H1 (cell line): ENCODE results near the gene TRPV4. TPM values are rescaled to one million over a fixed set of nuclear protein-coding genes. Genes with fewer than 3 reads are reported as not detected.

Experiments used
- CTCF ChIA-PET: fragments of 300-600 bp; sonication (Branson Sonifier 250); formaldehyde crosslinking; loops from one replicate; lab custom pipeline; 2021; ENCODE audit not compliant: partially characterized antibody; lab: Charles Lee
- POLR2A ChIA-PET: fragments of 300-600 bp; sonication (Branson Sonifier 250); formaldehyde crosslinking; loops from one replicate; lab custom pipeline; 2021; ENCODE audit warnings: inconsistent platforms; ENCODE audit not compliant: partially characterized antibody; lab: Charles Lee
- DNase-seq, 2 experiments: peaks; one replicate each; pipeline versions ENCODE4 v3.0.0 to v3.0.0-alpha.2; 2010 to 2022; ENCODE audit warnings: low spot score in 2 of 2, low read depth in 1 of 2, mixed read lengths in 1 of 2
- FAIRE-seq: peaks from 2 replicates; lab custom pipeline; 2011; peaks lifted over from hg19 to GRCh38; lab: Jason Lieb, UNC
- H2AFZ ChIP-seq: 2 replicates; pipeline ENCODE4 v1.8.1; 2012; ENCODE audit warnings: low read length, inconsistent platforms
- H2AK5ac ChIP-seq: 2 replicates; pipeline ENCODE4 v1.6.1; 2013; ENCODE audit warnings: low read depth, low read length
- H2BK120ac ChIP-seq: replicated peaks from 2 replicates; pipeline ENCODE3; 2013; ENCODE audit warnings: low read depth, low read length, inconsistent platforms
- H2BK12ac ChIP-seq: 2 replicates; pipeline ENCODE4 v1.6.1; 2013; ENCODE audit warnings: low read depth, low read length
- H2BK15ac ChIP-seq: 2 replicates; pipeline ENCODE4 v1.6.1; 2013; ENCODE audit warnings: low read length
- H2BK20ac ChIP-seq: 2 replicates; pipeline ENCODE4 v1.6.1; 2013; ENCODE audit warnings: low read length
- H2BK5ac ChIP-seq: 2 replicates; pipeline ENCODE4 v1.6.1; 2013; ENCODE audit warnings: low read depth, low read length
- H3K14ac ChIP-seq: 2 replicates; pipeline ENCODE4 v1.6.1; 2013; ENCODE audit warnings: inconsistent platforms; ENCODE audit not compliant: insufficient read length
- H3K18ac ChIP-seq: 2 replicates; pipeline ENCODE4 v1.6.1; 2013; ENCODE audit warnings: low read length; ENCODE audit errors: extremely low read depth
- H3K23ac ChIP-seq: 2 replicates; pipeline ENCODE4 v1.6.1; 2013; ENCODE audit warnings: inconsistent platforms; ENCODE audit not compliant: insufficient read length
- H3K23me2 ChIP-seq: 2 replicates; pipeline ENCODE4 v1.6.1; 2013; ENCODE audit warnings: low read depth, low read length
- H3K27ac ChIP-seq: 2 replicates; pipeline ENCODE4 v1.6.1; 2011; ENCODE audit warnings: low read depth, low read length, inconsistent platforms
- H3K27me3 ChIP-seq, 4 experiments: replicated peaks in 1 of 4; 1 replicate in 1 of 4; 2 replicates in 3 of 4; pipeline versions ENCODE4 v1.6.1 to v1.8.1; 2011 to 2013; ENCODE audit warnings: low read length in 3 of 4, mild to moderate bottlenecking in 3 of 4, inconsistent platforms in 2 of 4, mixed read lengths in 2 of 4, moderate library complexity in 1 of 4; ENCODE audit not compliant: control insufficient read depth in 3 of 4, insufficient read depth in 3 of 4; ENCODE audit errors: extremely low read depth in 1 of 4
- H3K36me3 ChIP-seq, 4 experiments: 2 replicates each; pipeline versions ENCODE4 v1.6.1 to v1.8.1; 2011 to 2013; ENCODE audit warnings: mild to moderate bottlenecking in 4 of 4, low read length in 3 of 4, moderate library complexity in 2 of 4, control low read depth in 1 of 4, inconsistent platforms in 1 of 4; ENCODE audit not compliant: insufficient read depth in 4 of 4, control insufficient read depth in 2 of 4
- H3K4ac ChIP-seq: replicated peaks from 2 replicates; pipeline ENCODE3; 2013; ENCODE audit warnings: low read length, low read depth, mixed read lengths, inconsistent platforms; ENCODE audit not compliant: insufficient read length
- H3K4me1 ChIP-seq, 4 experiments: replicated peaks in 1 of 4; 1 replicate in 1 of 4; 2 replicates in 3 of 4; pipeline versions ENCODE4 v1.6.1 to v1.8.1; 2011 to 2013; ENCODE audit warnings: low read length in 3 of 4, inconsistent platforms in 2 of 4, mixed read lengths in 1 of 4; ENCODE audit not compliant: insufficient read depth in 4 of 4, control insufficient read depth in 3 of 4
- H3K4me2 ChIP-seq, 2 experiments: 2 replicates each; pipeline versions ENCODE4 v1.6.1 to v1.8.1; 2011 to 2013; ENCODE audit warnings: low read depth in 2 of 2, low read length in 2 of 2, control low read depth in 1 of 2, inconsistent platforms in 1 of 2, mild to moderate bottlenecking in 1 of 2; ENCODE audit not compliant: insufficient read depth in 1 of 2
- H3K4me3 ChIP-seq, 4 experiments: fragments of 200-600, 300-600 bp in 1 of 4; sonication (generic), shearing (Covaris generic), sonication (Bioruptor Twin) in 1 of 4; 2 replicates each; pipeline versions ENCODE4 v1.5.1 to v1.8.1; 2011 to 2016; ENCODE audit warnings: low read length in 4 of 4, low read depth in 3 of 4, control low read depth in 2 of 4, inconsistent platforms in 2 of 4, mild to moderate bottlenecking in 2 of 4, mixed read lengths in 1 of 4, moderate library complexity in 1 of 4; ENCODE audit not compliant: insufficient read depth in 2 of 4; ENCODE audit errors: extremely low read depth in 1 of 4
- H3K56ac ChIP-seq: replicated peaks from 2 replicates; pipeline ENCODE3; 2013; ENCODE audit warnings: low read depth, mild to moderate bottlenecking, mixed read lengths, low read length, inconsistent platforms; ENCODE audit not compliant: insufficient read length
- H3K79me1 ChIP-seq: 2 replicates; pipeline ENCODE4 v1.6.1; 2013; ENCODE audit warnings: low read depth, low read length, control low read depth
- H3K79me2 ChIP-seq, 2 experiments: 2 replicates each; pipeline versions ENCODE4 v1.6.1 to v1.8.1; 2012 to 2013; ENCODE audit warnings: low read length in 2 of 2, mild to moderate bottlenecking in 2 of 2, inconsistent platforms in 1 of 2; ENCODE audit not compliant: insufficient read depth in 2 of 2, control insufficient read depth in 1 of 2
- H3K9ac ChIP-seq, 4 experiments: replicated peaks in 1 of 4; 1 replicate in 1 of 4; 2 replicates in 3 of 4; pipeline versions ENCODE4 v1.6.1 to v1.8.1; 2011 to 2013; ENCODE audit warnings: low read depth in 3 of 4, low read length in 3 of 4, control low read depth in 2 of 4, mild to moderate bottlenecking in 2 of 4, moderate library complexity in 2 of 4, inconsistent platforms in 1 of 4; ENCODE audit errors: extremely low read depth in 1 of 4
- H3K9me3 ChIP-seq, 2 experiments: 2 replicates each; pipeline versions ENCODE4 v1.6.1 to v1.8.1; 2012 to 2013; ENCODE audit warnings: mild to moderate bottlenecking in 2 of 2, moderate library complexity in 2 of 2, control low read depth in 1 of 2, inconsistent platforms in 1 of 2, low read depth in 1 of 2, low read length in 1 of 2, mixed read lengths in 1 of 2; ENCODE audit not compliant: insufficient read depth in 2 of 2
- H4K20me1 ChIP-seq, 2 experiments: replicated peaks in 1 of 2; 2 replicates each; pipeline versions ENCODE3 to v1.8.1; 2011 to 2013; ENCODE audit warnings: inconsistent platforms in 2 of 2, low read length in 2 of 2, mild to moderate bottlenecking in 1 of 2; ENCODE audit not compliant: insufficient read depth in 2 of 2, control insufficient read depth in 1 of 2
- H4K5ac ChIP-seq: 2 replicates; pipeline ENCODE4 v1.6.1; 2013; ENCODE audit warnings: low read length, low read depth, mixed read lengths, inconsistent platforms; ENCODE audit not compliant: insufficient read length
- H4K8ac ChIP-seq: 2 replicates; pipeline ENCODE4 v1.8.0; 2013; ENCODE audit warnings: mild to moderate bottlenecking, moderate library complexity, low read length, inconsistent platforms; ENCODE audit not compliant: insufficient read depth; ENCODE audit errors: extremely low read depth
- H4K91ac ChIP-seq: replicated peaks from 2 replicates; pipeline ENCODE3; 2013; ENCODE audit warnings: low read length, mixed read lengths, inconsistent platforms; ENCODE audit not compliant: insufficient read length
- ATF3 ChIP-seq: IDR thresholded peaks from 2 replicates; pipeline ENCODE4 v1.6.1; 2011; ENCODE audit warnings: low read depth, mild to moderate bottlenecking, low read length; ENCODE audit not compliant: insufficient read depth
- BRCA1 ChIP-seq: IDR thresholded peaks from 2 replicates; pipeline ENCODE4 v1.6.1; 2012; ENCODE audit warnings: low read depth, low read length, improper control_type of control experiment
- CREB1 ChIP-seq: IDR thresholded peaks from 2 replicates; pipeline ENCODE4 v1.6.1; 2012; ENCODE audit warnings: inconsistent platforms
- EP300 ChIP-seq, 2 experiments: IDR thresholded peaks; 1 replicate in 1 of 2; 2 replicates in 1 of 2; pipeline ENCODE4 v1.6.1; 2011 to 2012; ENCODE audit warnings: low read depth in 2 of 2, low read length in 2 of 2, mild to moderate bottlenecking in 2 of 2, borderline replicate concordance in 1 of 2, inconsistent platforms in 1 of 2, moderate library complexity in 1 of 2
- GABPA ChIP-seq: IDR thresholded peaks from 2 replicates; pipeline ENCODE4 v1.6.1; 2011; ENCODE audit warnings: mild to moderate bottlenecking, low read length, moderate library complexity, borderline replicate concordance; ENCODE audit not compliant: insufficient read depth
- JUND ChIP-seq: IDR thresholded peaks from 2 replicates; pipeline ENCODE4 v1.6.1; 2011; ENCODE audit warnings: mild to moderate bottlenecking, improper control_type of control experiment, low read length
- MAX ChIP-seq: IDR thresholded peaks from 2 replicates; pipeline ENCODE4 v1.6.1; 2012; ENCODE audit warnings: inconsistent platforms
- PHF8 ChIP-seq: fragments of 200-600 bp; sonication (generic); conservative IDR thresholded peaks from 2 replicates; pipeline ENCODE4 v1.7.1; 2012; ENCODE audit warnings: low read depth, mild to moderate bottlenecking, inconsistent platforms, low read length, moderate library complexity
- RAD21 ChIP-seq, 2 experiments: IDR thresholded peaks in 1 of 2; conservative IDR thresholded peaks in 1 of 2; 2 replicates each; pipeline ENCODE4 v1.6.1; 2011; ENCODE audit warnings: low read depth in 2 of 2, low read length in 2 of 2, improper control_type of control experiment in 1 of 2, inconsistent platforms in 1 of 2, mild to moderate bottlenecking in 1 of 2, moderate library complexity in 1 of 2
- RNF2 ChIP-seq: fragments of 200-900, 300-1000 bp; sonication (generic); IDR thresholded peaks from 2 replicates; pipeline ENCODE4 v1.7.1; 2016; ENCODE audit warnings: borderline replicate concordance, low read depth, mild to moderate bottlenecking, antibody characterized with exemption, low read length; ENCODE audit not compliant: poor library complexity, severe bottlenecking; ENCODE audit errors: missing control alignments
- SRF ChIP-seq: IDR thresholded peaks from 2 replicates; pipeline ENCODE4 v1.6.1; 2011; ENCODE audit warnings: mild to moderate bottlenecking, low read depth, low read length, moderate library complexity
- TAF1 ChIP-seq: IDR thresholded peaks from 2 replicates; pipeline ENCODE4 v1.6.1; 2011; ENCODE audit warnings: mild to moderate bottlenecking, low read depth, low read length
- TEAD4 ChIP-seq: IDR thresholded peaks from 2 replicates; pipeline ENCODE4 v1.6.1; 2012; ENCODE audit warnings: low read depth, low read length, inconsistent platforms, mixed read lengths
- WGBS, 2 experiments: shearing (Covaris generic) in 1 of 2; methylation state at CpG; one replicate each; pipeline versions ENCODE4 v1.1.6 to v1.1.7; 2013 to 2015; ENCODE audit warnings: low lambda C conversion rate in 2 of 2, mixed read lengths in 2 of 2, inconsistent platforms in 1 of 2, low coverage in 1 of 2, missing lambda C conversion rate in 1 of 2; ENCODE audit not compliant: insufficient replicate concordance in 2 of 2, insufficient coverage in 1 of 2, insufficient read length in 1 of 2; ENCODE audit errors: extremely low coverage in 1 of 2, missing lambda C conversion rate in 1 of 2; 5-methylcytosine and 5-hydroxymethylcytosine counted together
- polyA plus RNA-seq, 7 experiments: library from polyadenylated mRNA; depleted of rRNA in 3 of 7; stranded (reverse) in 5 of 7; unstranded in 2 of 7; fragments of >200 nt in 5 of 7; fragments of 200-250 nt in 2 of 7; gene quantifications; 1 replicate in 5 of 7; 2 replicates in 1 of 7; 4 replicates in 1 of 7; pipeline versions ENCODE4 v1.2.1 to v1.2.3, GENCODE V29; 2011 to 2013; ENCODE audit warnings: missing spikeins in 2 of 7, mixed read lengths in 2 of 7
- total RNA-seq: library from RNA; stranded (reverse); fragmentation: NEBNext Ultra II Directional; extraction: Animal tissue kit (Norgen Biotek cat#: 25700); gene quantifications from 2 replicates; pipeline ENCODE4 v1.2.1, GENCODE V29; 2021

TRPV4 gene
- total and polyA plus RNA-seq, 2 of the 8 experiments (the other 6 are each of a cell fraction or from before 2014, with no cell fraction given): 2.1 to 6.2 TPM

GRCh38 chr12:109873653-109874052, 40.5 kb upstream of the TRPV4 start:
- no peak overlapping the region for H2BK120ac ChIP-seq
- no peaks in the 10 kb centered on the region for H3K23me2 ChIP-seq
- no peak overlapping the region for H2BK15ac ChIP-seq
- no peak overlapping the region for H2BK12ac ChIP-seq
- no peak overlapping the region for H3K23ac ChIP-seq
- no peak overlapping the region for H3K56ac ChIP-seq
- DNase-seq: no peak
- no peak overlapping the region for H4K91ac ChIP-seq
- H3K36me3 ChIP-seq: no peaks in the 10 kb centered on the region
- H2BK5ac ChIP-seq: no peak overlapping the region
- no peaks in the 10 kb centered on the region for H3K27me3 ChIP-seq
- ChIA-PET CTCF (interaction anchor here (1.0 to 5.0 kb wide), 3 partner anchors 14 to 37 kb away, joined by 3 to 27 read pairs (median 4); no protein-coding TSS in a partner anchor), POLR2A (no interaction called here)
- H2AK5ac ChIP-seq: no peak overlapping the region
- H3K14ac ChIP-seq: no peak overlapping the region
- H3K4ac ChIP-seq: no peak overlapping the region
- no peak overlapping the region for H3K18ac ChIP-seq
- no peak overlapping the region for H3K9ac ChIP-seq
- no peak overlapping the region for H3K27ac ChIP-seq
- FAIRE-seq: no peak
- 88% methylated on average over 6 of the region's 6 CpGs; no CpG with 5 or more reads in 1 of the 2 experiments for WGBS, 2 experiments
- H3K79me1 ChIP-seq: peaks cover 8% of the 10 kb centered on the region; the same call in 1 of the 2 replicates
- H4K20me1 ChIP-seq: peaks cover 3 to 7% of the 10 kb centered on the region in 2 experiments
- no peak overlapping the region for H2BK20ac ChIP-seq
- H4K8ac ChIP-seq: no peak overlapping the region
- no peak overlapping the region for H3K4me2 ChIP-seq
- H4K5ac ChIP-seq: no peak overlapping the region
- H3K9me3 ChIP-seq: no peaks in the 10 kb centered on the region
- peaks cover 0 to 27% of the 10 kb centered on the region in 2 experiments; a peak in 2 of 4 replicates for H3K79me2 ChIP-seq
- H3K4me1 ChIP-seq: peaks cover 0 to 6% (median 4%) of the 10 kb centered on the region in 4 experiments; a peak in 4 of 7 replicates
- no peak overlapping the region for H2AFZ ChIP-seq
- no peak overlapping the region for H3K4me3 ChIP-seq
- TF ChIP-seq JUND (no peak), GABPA (no peak), PHF8 (no peak), TAF1 (no peak), MAX (no peak), TEAD4 (no peak), RAD21 (IDR thresholded peaks at IDR 0.05 in 1 of 2, conservative IDR thresholded peaks at IDR 0.05 in 1 of 2; ENCODE audit: low read depth in 2 of 2, low read length in 2 of 2) (no peak), RNF2 (no peak), ATF3 (no peak), BRCA1 (no peak), SRF (no peak), CREB1 (no peak), EP300 (IDR thresholded peaks at IDR 0.05; ENCODE audit: borderline replicate concordance in 1 of 2, low read depth in 2 of 2, low read length in 2 of 2) (no peak)
